ENCODE measurements around the gene IKZF5.

The IKZF5 gene

GRCh38 chr10:123014772-123015171 lies 6.2 kb upstream of the IKZF5 start:
- no peak for DNase-seq

DNA sequence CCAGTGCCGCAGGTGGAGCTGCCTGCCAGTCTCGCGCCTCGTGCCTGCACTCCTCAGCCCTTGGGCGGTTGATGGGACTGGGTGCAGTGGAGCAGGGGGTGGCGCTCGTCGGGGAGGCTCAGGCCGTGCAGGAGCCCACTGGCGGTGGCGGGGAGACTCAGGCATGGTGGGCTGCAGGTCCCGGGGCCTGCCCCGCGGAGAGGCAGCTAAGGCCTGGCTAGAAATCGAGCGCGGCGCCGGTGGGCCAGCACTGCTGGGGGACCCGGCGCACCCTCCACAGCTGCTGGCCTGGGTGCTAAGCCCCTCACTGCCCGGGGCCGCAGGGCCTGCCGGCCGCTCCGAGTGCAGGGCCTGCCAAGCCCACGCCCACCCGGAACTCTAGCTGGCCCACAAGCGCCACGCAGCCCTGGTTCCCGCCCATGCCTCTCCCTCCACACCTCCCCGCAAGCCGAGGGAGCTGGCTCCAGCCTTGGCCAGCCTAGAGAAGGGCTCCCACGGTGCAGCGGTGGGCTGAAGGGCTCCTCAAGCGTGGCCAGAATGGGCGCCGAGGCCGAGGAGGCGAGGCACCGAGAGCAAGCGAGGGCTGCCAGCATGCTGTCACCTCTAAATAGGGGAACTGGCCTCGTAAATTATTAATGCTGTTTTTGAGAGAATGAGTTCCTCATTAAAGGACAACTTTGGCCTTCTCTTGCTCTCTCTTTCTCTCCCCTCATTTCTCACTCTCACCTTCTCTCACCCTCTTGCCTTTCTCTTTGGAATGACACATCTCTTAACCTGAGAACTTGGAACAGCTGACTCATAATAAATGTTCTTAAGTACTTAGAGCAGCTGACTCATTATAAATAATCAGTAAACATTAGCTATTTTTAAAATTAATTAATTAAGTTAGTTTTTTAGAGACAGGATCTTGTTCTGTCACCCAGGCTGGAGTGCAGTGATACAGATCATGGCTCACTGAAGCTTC lies 5.1 kb upstream of the IKZF5 start:
- no peak for DNase-seq

DNA sequence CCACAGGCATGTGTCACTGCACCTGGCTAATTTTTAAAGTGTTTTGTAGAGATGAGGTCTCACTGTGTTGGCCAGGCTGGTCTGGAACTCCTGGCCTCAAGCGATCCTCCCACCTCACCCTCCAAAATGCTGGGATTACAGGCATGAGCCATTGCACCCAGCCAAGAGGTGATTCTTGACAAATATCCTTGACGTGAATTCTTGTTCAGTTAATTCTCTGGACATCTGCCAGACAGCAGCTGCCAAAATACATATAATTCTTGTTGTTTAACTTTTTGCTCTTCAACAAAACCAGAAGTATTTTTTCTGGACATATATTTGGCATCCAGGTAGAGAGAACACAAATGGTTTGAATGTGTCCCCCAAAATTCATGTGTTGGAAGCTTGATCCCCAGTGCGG lies 3.4 kb upstream of the IKZF5 start:
- DNase-seq: no peak

DNA sequence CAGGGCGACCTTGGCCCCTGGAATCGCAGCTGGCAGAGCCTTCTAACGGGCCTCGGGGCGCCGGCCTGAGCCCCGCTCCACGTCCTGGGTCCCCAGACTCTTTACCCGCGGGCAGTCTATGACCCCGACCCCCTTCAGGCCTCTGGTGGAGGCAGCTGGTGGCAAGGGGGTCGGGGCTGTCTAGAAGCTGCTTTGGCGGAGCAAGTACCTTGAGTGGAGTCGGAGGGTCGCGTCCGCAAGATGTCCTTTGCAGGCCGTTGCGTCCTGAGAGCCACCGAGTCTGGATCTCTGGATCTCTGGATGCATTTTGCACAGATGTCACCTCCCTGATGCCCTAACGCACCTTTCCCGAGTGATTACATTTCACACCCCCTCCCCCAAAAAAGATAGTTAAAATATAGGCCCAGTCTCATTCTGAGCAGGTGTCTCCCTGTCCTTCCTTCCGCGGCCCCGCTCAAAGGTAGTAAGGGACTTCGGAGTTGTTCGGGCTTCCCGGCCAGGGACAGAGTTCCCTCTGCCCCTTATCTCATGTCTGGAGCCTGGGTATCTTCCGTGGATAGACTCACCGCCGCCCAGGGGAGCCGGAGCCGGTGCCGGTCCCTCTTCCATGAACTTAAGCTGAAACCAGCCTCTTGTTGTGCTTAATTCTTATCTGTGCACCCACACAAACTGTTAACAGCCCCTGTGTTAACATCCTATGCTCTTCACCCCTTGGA lies 668 bp upstream of the IKZF5 start:
- peak; percentile 57 for DNase-seq

- DNase-seq: peak; percentile 81
Measured at GRCh38 chr10:123007558-123008354, 839 bp downstream of the IKZF5 start.

GRCh38 chr10:123004298-123004697 lies 4.3 kb downstream of the IKZF5 start:
- no peak for DNase-seq

DNA sequence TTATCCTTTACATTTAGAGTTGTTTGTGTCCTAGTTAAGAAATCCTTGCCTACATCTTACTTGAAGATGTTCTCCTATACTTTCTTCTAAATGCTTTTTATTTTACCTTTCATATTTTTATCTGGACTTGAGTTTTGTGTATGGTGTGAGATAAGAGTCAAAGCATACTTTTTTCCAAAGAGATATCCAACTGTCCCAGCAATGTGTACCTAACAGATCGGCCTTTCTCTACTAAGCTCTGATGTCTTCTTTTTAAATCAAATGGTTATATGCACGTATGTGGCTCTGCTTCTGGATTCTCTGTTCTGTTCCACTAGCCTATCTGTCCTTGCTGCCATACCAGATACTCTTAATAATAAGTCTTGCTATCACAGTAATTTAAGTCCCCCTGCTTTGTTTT lies 7.2 kb downstream of the IKZF5 start:
- peak; percentile 61 for DNase-seq

GRCh38 chr10:123000155-123000554 lies 8.4 kb downstream of the IKZF5 start:
- no peak for DNase-seq

DNA sequence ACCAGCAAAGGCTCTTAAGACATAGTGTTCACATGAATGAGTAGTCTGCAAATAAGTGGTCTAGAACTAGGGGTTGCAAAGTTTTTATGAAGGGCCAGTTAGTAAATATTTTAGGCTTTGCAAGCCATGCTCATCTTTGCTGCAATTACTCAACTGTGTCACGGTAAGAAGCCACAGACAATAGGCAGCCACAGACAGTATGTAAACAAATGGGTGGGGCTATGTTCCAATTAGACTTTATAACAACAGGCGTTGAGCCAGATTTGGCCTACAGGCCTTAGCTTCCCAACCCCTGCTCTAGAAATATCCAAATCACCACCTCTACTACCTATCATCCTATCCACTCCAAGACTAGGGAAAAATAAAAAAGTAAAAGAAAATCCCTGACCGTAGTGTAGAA lies 9.2 kb downstream of the IKZF5 start:
- no peak for DNase-seq

GRCh38 chr10:122998934-122999333 lies 9.7 kb downstream of the IKZF5 start:
- DNase-seq: no peak

- no peak for DNase-seq
Measured at GRCh38 chr10:122998360-122998917, 10.2 kb downstream of the IKZF5 start.

DNA sequence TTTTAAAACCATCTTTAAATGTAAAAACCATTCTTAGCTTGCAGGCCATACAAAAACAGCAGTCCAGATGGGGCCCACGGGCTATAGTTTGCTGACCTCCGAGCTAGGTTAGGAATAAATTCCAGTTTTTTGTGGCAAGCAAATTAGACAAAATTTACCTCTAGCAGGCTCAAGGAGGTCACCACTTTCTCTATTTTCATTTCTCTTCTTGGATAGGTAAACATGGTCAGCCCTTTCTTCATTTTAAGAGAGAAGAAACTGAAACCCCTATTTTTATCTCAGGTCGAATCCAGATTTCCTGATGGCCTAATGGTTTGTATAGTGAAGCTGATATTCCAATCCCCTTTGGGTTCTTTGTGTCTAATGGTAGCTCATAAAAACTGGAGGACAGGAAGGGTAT lies 10.7 kb downstream of the IKZF5 start:
- no peak for DNase-seq

GRCh38 chr10:122995936-122996335 lies 12.7 kb downstream of the IKZF5 start:
- no peak for DNase-seq

GRCh38 chr10:122993797-122994336 lies 14.7 kb downstream of the IKZF5 start:
- no peak for DNase-seq

GRCh38 chr10:122992031-122992585 lies 16.5 kb downstream of the IKZF5 start:
- DNase-seq: no peak

GRCh38 chr10:122990278-122990677 lies 18.3 kb downstream of the IKZF5 start:
- no peak for DNase-seq

DNA sequence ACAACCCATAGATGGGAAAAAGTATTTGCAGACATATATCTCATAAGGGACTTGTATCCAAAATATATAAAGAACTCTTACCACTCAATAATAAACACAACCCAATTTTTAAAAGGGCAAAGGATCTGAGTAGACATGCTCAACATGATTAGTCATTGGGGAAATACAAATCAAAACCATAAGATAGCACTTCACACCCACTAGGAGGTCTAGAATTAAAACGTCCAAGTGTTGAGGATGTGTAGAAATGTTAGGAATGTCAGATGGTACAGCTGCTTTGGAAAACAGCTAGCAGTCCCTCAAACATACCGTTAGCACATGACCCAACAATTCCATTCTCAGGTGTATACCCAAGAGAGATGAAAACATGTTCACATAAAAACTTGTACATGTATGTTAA lies 20.1 kb downstream of the IKZF5 start:
- no peak for DNase-seq

DNA sequence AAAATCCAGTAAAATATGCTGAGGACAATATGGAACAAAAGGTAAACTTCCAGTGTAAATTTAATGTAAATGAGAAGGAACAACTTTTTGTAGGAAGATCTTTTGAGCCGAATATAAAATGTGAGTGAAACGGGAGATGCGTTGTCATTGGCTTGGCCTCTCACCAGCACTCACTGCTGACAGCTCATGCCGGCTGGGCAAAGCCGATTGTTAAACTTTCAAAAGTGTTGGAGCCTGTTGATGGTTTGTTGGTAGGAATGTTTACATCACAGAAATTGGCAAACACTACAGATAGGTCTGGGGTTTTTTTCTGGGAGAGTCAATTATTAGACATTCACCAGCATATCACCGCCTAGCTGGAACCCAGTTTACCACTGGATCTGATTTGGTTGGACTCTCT lies 22.3 kb downstream of the IKZF5 start:
- DNase-seq: no peak

- DNase-seq: no peak
Measured at GRCh38 chr10:122984708-122985107, 23.9 kb downstream of the IKZF5 start.

GRCh38 chr10:122983898-122984297 lies 24.7 kb downstream of the IKZF5 start:
- DNase-seq: no peak

- DNase-seq: peak; percentile 72
Measured at GRCh38 chr10:122981066-122981464, 27.5 kb downstream of the IKZF5 start.

Measured in hematopoietic multipotent progenitor cell treated with erythropoietin and hydrocortisone succinate and interleukin-3 and kit ligand, for 8 days (in vitro differentiated cells).